H1 (cell line): ENCODE measurements around the gene DCN. TPM values are rescaled to one million over a fixed set of nuclear protein-coding genes. Genes with fewer than 3 reads are reported as not detected.

Source experiments
- CTCF ChIA-PET: fragments of 300-600 bp; sonication (Branson Sonifier 250); formaldehyde crosslinking; loops from one replicate; lab custom pipeline; 2021; ENCODE audit not compliant: partially characterized antibody; lab: Charles Lee
- POLR2A ChIA-PET: fragments of 300-600 bp; sonication (Branson Sonifier 250); formaldehyde crosslinking; loops from one replicate; lab custom pipeline; 2021; ENCODE audit warnings: inconsistent platforms; ENCODE audit not compliant: partially characterized antibody; lab: Charles Lee
- DNase-seq, 2 experiments: peaks; one replicate each; pipeline versions ENCODE4 v3.0.0 to v3.0.0-alpha.2; 2010 to 2022; ENCODE audit warnings: low spot score in 2 of 2, low read depth in 1 of 2, mixed read lengths in 1 of 2
- FAIRE-seq: peaks from 2 replicates; lab custom pipeline; 2011; peaks lifted over from hg19 to GRCh38; lab: Jason Lieb, UNC
- H2AFZ ChIP-seq: 2 replicates; pipeline ENCODE4 v1.8.1; 2012; ENCODE audit warnings: low read length, inconsistent platforms
- H2AK5ac ChIP-seq: 2 replicates; pipeline ENCODE4 v1.6.1; 2013; ENCODE audit warnings: low read depth, low read length
- H2BK120ac ChIP-seq: replicated peaks from 2 replicates; pipeline ENCODE3; 2013; ENCODE audit warnings: low read depth, low read length, inconsistent platforms
- H2BK12ac ChIP-seq: 2 replicates; pipeline ENCODE4 v1.6.1; 2013; ENCODE audit warnings: low read depth, low read length
- H2BK15ac ChIP-seq: 2 replicates; pipeline ENCODE4 v1.6.1; 2013; ENCODE audit warnings: low read length
- H2BK20ac ChIP-seq: 2 replicates; pipeline ENCODE4 v1.6.1; 2013; ENCODE audit warnings: low read length
- H2BK5ac ChIP-seq: 2 replicates; pipeline ENCODE4 v1.6.1; 2013; ENCODE audit warnings: low read depth, low read length
- H3K14ac ChIP-seq: 2 replicates; pipeline ENCODE4 v1.6.1; 2013; ENCODE audit warnings: inconsistent platforms; ENCODE audit not compliant: insufficient read length
- H3K18ac ChIP-seq: 2 replicates; pipeline ENCODE4 v1.6.1; 2013; ENCODE audit warnings: low read length; ENCODE audit errors: extremely low read depth
- H3K23ac ChIP-seq: 2 replicates; pipeline ENCODE4 v1.6.1; 2013; ENCODE audit warnings: inconsistent platforms; ENCODE audit not compliant: insufficient read length
- H3K23me2 ChIP-seq: 2 replicates; pipeline ENCODE4 v1.6.1; 2013; ENCODE audit warnings: low read depth, low read length
- H3K27ac ChIP-seq: 2 replicates; pipeline ENCODE4 v1.6.1; 2011; ENCODE audit warnings: low read depth, low read length, inconsistent platforms
- H3K27me3 ChIP-seq, 4 experiments: replicated peaks in 1 of 4; 1 replicate in 1 of 4; 2 replicates in 3 of 4; pipeline versions ENCODE4 v1.6.1 to v1.8.1; 2011 to 2013; ENCODE audit warnings: low read length in 3 of 4, mild to moderate bottlenecking in 3 of 4, inconsistent platforms in 2 of 4, mixed read lengths in 2 of 4, moderate library complexity in 1 of 4; ENCODE audit not compliant: control insufficient read depth in 3 of 4, insufficient read depth in 3 of 4; ENCODE audit errors: extremely low read depth in 1 of 4
- H3K36me3 ChIP-seq, 4 experiments: 2 replicates each; pipeline versions ENCODE4 v1.6.1 to v1.8.1; 2011 to 2013; ENCODE audit warnings: mild to moderate bottlenecking in 4 of 4, low read length in 3 of 4, moderate library complexity in 2 of 4, control low read depth in 1 of 4, inconsistent platforms in 1 of 4; ENCODE audit not compliant: insufficient read depth in 4 of 4, control insufficient read depth in 2 of 4
- H3K4ac ChIP-seq: replicated peaks from 2 replicates; pipeline ENCODE3; 2013; ENCODE audit warnings: low read length, low read depth, mixed read lengths, inconsistent platforms; ENCODE audit not compliant: insufficient read length
- H3K4me1 ChIP-seq, 4 experiments: replicated peaks in 1 of 4; 1 replicate in 1 of 4; 2 replicates in 3 of 4; pipeline versions ENCODE4 v1.6.1 to v1.8.1; 2011 to 2013; ENCODE audit warnings: low read length in 3 of 4, inconsistent platforms in 2 of 4, mixed read lengths in 1 of 4; ENCODE audit not compliant: insufficient read depth in 4 of 4, control insufficient read depth in 3 of 4
- H3K4me2 ChIP-seq, 2 experiments: 2 replicates each; pipeline versions ENCODE4 v1.6.1 to v1.8.1; 2011 to 2013; ENCODE audit warnings: low read depth in 2 of 2, low read length in 2 of 2, control low read depth in 1 of 2, inconsistent platforms in 1 of 2, mild to moderate bottlenecking in 1 of 2; ENCODE audit not compliant: insufficient read depth in 1 of 2
- H3K4me3 ChIP-seq, 4 experiments: fragments of 200-600, 300-600 bp in 1 of 4; sonication (generic), shearing (Covaris generic), sonication (Bioruptor Twin) in 1 of 4; 2 replicates each; pipeline versions ENCODE4 v1.5.1 to v1.8.1; 2011 to 2016; ENCODE audit warnings: low read length in 4 of 4, low read depth in 3 of 4, control low read depth in 2 of 4, inconsistent platforms in 2 of 4, mild to moderate bottlenecking in 2 of 4, mixed read lengths in 1 of 4, moderate library complexity in 1 of 4; ENCODE audit not compliant: insufficient read depth in 2 of 4; ENCODE audit errors: extremely low read depth in 1 of 4
- H3K56ac ChIP-seq: replicated peaks from 2 replicates; pipeline ENCODE3; 2013; ENCODE audit warnings: low read depth, mild to moderate bottlenecking, mixed read lengths, low read length, inconsistent platforms; ENCODE audit not compliant: insufficient read length
- H3K79me1 ChIP-seq: 2 replicates; pipeline ENCODE4 v1.6.1; 2013; ENCODE audit warnings: low read depth, low read length, control low read depth
- H3K79me2 ChIP-seq, 2 experiments: 2 replicates each; pipeline versions ENCODE4 v1.6.1 to v1.8.1; 2012 to 2013; ENCODE audit warnings: low read length in 2 of 2, mild to moderate bottlenecking in 2 of 2, inconsistent platforms in 1 of 2; ENCODE audit not compliant: insufficient read depth in 2 of 2, control insufficient read depth in 1 of 2
- H3K9ac ChIP-seq, 4 experiments: replicated peaks in 1 of 4; 1 replicate in 1 of 4; 2 replicates in 3 of 4; pipeline versions ENCODE4 v1.6.1 to v1.8.1; 2011 to 2013; ENCODE audit warnings: low read depth in 3 of 4, low read length in 3 of 4, control low read depth in 2 of 4, mild to moderate bottlenecking in 2 of 4, moderate library complexity in 2 of 4, inconsistent platforms in 1 of 4; ENCODE audit errors: extremely low read depth in 1 of 4
- H3K9me3 ChIP-seq, 2 experiments: 2 replicates each; pipeline versions ENCODE4 v1.6.1 to v1.8.1; 2012 to 2013; ENCODE audit warnings: mild to moderate bottlenecking in 2 of 2, moderate library complexity in 2 of 2, control low read depth in 1 of 2, inconsistent platforms in 1 of 2, low read depth in 1 of 2, low read length in 1 of 2, mixed read lengths in 1 of 2; ENCODE audit not compliant: insufficient read depth in 2 of 2
- H4K20me1 ChIP-seq, 2 experiments: replicated peaks in 1 of 2; 2 replicates each; pipeline versions ENCODE3 to v1.8.1; 2011 to 2013; ENCODE audit warnings: inconsistent platforms in 2 of 2, low read length in 2 of 2, mild to moderate bottlenecking in 1 of 2; ENCODE audit not compliant: insufficient read depth in 2 of 2, control insufficient read depth in 1 of 2
- H4K5ac ChIP-seq: 2 replicates; pipeline ENCODE4 v1.6.1; 2013; ENCODE audit warnings: low read length, low read depth, mixed read lengths, inconsistent platforms; ENCODE audit not compliant: insufficient read length
- H4K8ac ChIP-seq: 2 replicates; pipeline ENCODE4 v1.8.0; 2013; ENCODE audit warnings: mild to moderate bottlenecking, moderate library complexity, low read length, inconsistent platforms; ENCODE audit not compliant: insufficient read depth; ENCODE audit errors: extremely low read depth
- H4K91ac ChIP-seq: replicated peaks from 2 replicates; pipeline ENCODE3; 2013; ENCODE audit warnings: low read length, mixed read lengths, inconsistent platforms; ENCODE audit not compliant: insufficient read length
- BCL11A ChIP-seq, 2 experiments: IDR thresholded peaks; one replicate each; pipeline ENCODE4 v1.6.1; 2011; ENCODE audit warnings: low read depth in 2 of 2, low read length in 2 of 2, mild to moderate bottlenecking in 2 of 2
- CHD1 ChIP-seq: IDR thresholded peaks from 2 replicates; pipeline ENCODE4 v1.6.1; 2012; ENCODE audit warnings: low read depth, low read length, improper control_type of control experiment
- EZH2 ChIP-seq: fragments of 200-600 bp; sonication (generic); IDR thresholded peaks from 2 replicates; pipeline ENCODE4 v1.7.1; 2012; ENCODE audit warnings: low read depth, mild to moderate bottlenecking, moderate library complexity, low read length, inconsistent platforms; ENCODE audit not compliant: severe bottlenecking
- GABPA ChIP-seq: IDR thresholded peaks from 2 replicates; pipeline ENCODE4 v1.6.1; 2011; ENCODE audit warnings: mild to moderate bottlenecking, low read length, moderate library complexity, borderline replicate concordance; ENCODE audit not compliant: insufficient read depth
- PHF8 ChIP-seq: fragments of 200-600 bp; sonication (generic); conservative IDR thresholded peaks from 2 replicates; pipeline ENCODE4 v1.7.1; 2012; ENCODE audit warnings: low read depth, mild to moderate bottlenecking, inconsistent platforms, low read length, moderate library complexity
- SAP30 ChIP-seq: fragments of 300-600 bp; sonication (generic); IDR thresholded peaks from 2 replicates; pipeline ENCODE4 v1.7.1; 2012; ENCODE audit warnings: low read length, moderate library complexity, mild to moderate bottlenecking, inconsistent platforms; ENCODE audit not compliant: insufficient read depth, insufficient replicate concordance
- WGBS, 2 experiments: shearing (Covaris generic) in 1 of 2; methylation state at CpG; one replicate each; pipeline versions ENCODE4 v1.1.6 to v1.1.7; 2013 to 2015; ENCODE audit warnings: low lambda C conversion rate in 2 of 2, mixed read lengths in 2 of 2, inconsistent platforms in 1 of 2, low coverage in 1 of 2, missing lambda C conversion rate in 1 of 2; ENCODE audit not compliant: insufficient replicate concordance in 2 of 2, insufficient coverage in 1 of 2, insufficient read length in 1 of 2; ENCODE audit errors: extremely low coverage in 1 of 2, missing lambda C conversion rate in 1 of 2; 5-methylcytosine and 5-hydroxymethylcytosine counted together
- polyA plus RNA-seq, 7 experiments: library from polyadenylated mRNA; depleted of rRNA in 3 of 7; stranded (reverse) in 5 of 7; unstranded in 2 of 7; fragments of >200 nt in 5 of 7; fragments of 200-250 nt in 2 of 7; gene quantifications; 1 replicate in 5 of 7; 2 replicates in 1 of 7; 4 replicates in 1 of 7; pipeline versions ENCODE4 v1.2.1 to v1.2.3, GENCODE V29; 2011 to 2013; ENCODE audit warnings: missing spikeins in 2 of 7, mixed read lengths in 2 of 7
- total RNA-seq: library from RNA; stranded (reverse); fragmentation: NEBNext Ultra II Directional; extraction: Animal tissue kit (Norgen Biotek cat#: 25700); gene quantifications from 2 replicates; pipeline ENCODE4 v1.2.1, GENCODE V29; 2021

DCN gene
- total and polyA plus RNA-seq, 2 of the 8 experiments (the other 6 are each of a cell fraction or from before 2014, with no cell fraction given): not detected

- no peak overlapping the region for H3K4me3 ChIP-seq
- WGBS, 2 experiments: 95% methylated on average over 3 of the region's 3 CpGs; no CpG with 5 or more reads in 1 of the 2 experiments
- no peaks in the 10 kb centered on the region for H3K4me1 ChIP-seq
- no peak overlapping the region for H2AFZ ChIP-seq
- no peak overlapping the region for H4K5ac ChIP-seq
- H3K27ac ChIP-seq: no peak overlapping the region
- ChIA-PET CTCF (interaction anchor here (0.7 to 0.8 kb wide), 2 partner anchors 176 to 527 kb away, joined by 3 to 4 read pairs; no protein-coding TSS in a partner anchor), POLR2A (no interaction called here)
- no peak overlapping the region for H4K8ac ChIP-seq
- H3K4me2 ChIP-seq: no peak overlapping the region
- no peak overlapping the region for H2BK20ac ChIP-seq
- H3K23me2 ChIP-seq: no peaks in the 10 kb centered on the region
- no peaks in the 10 kb centered on the region for H3K27me3 ChIP-seq
- H3K9ac ChIP-seq: no peak overlapping the region
- TF ChIP-seq EZH2 (no peak), BCL11A (IDR thresholded peaks at IDR 0.05; ENCODE audit: low read depth in 2 of 2, low read length in 2 of 2) (no peak), CHD1 (no peak), GABPA (no peak), PHF8 (no peak), SAP30 (no peak)
- TF ChIP-seq, all 59 proteins: peak for 0
- Histone ChIP-seq H3K56ac (no peak overlapping the region), H3K18ac (no peak overlapping the region), H4K20me1 (no peaks in the 10 kb centered on the region), H3K23ac (no peak overlapping the region), H2BK5ac (no peak overlapping the region), H2BK120ac (no peak overlapping the region), H3K79me2 (no peaks in the 10 kb centered on the region), H3K79me1 (no peaks in the 10 kb centered on the region), H3K36me3 (no peaks in the 10 kb centered on the region), H2BK15ac (no peak overlapping the region), H3K9me3 (no peaks in the 10 kb centered on the region), H2BK12ac (no peak overlapping the region), H2AK5ac (no peak overlapping the region), H4K91ac (no peak overlapping the region), H3K4ac (no peak overlapping the region), H3K14ac (no peak overlapping the region)
- FAIRE-seq (no peak), DNase-seq (no peak)
Observed at GRCh38 chr12:91143206-91143605, 39.4 kb downstream of the DCN start.
